Right lobe of liver (tissue), 4 donors: ENCODE results near the gene KCNH1.

Experiments
- CTCF ChIP-seq, 4 donors: fragments of 200-600 bp in 3 of 4; fragments of 450-650 bp in 1 of 4; IDR thresholded peaks; one replicate each; pipeline versions ENCODE4 v1.5.1 to v1.8.0; 2016 to 2022; ENCODE audit warnings: antibody characterized with exemption in 4 of 4, mild to moderate bottlenecking in 2 of 4
- POLR2A ChIP-seq: fragments of 450-650 bp; IDR thresholded peaks from one replicate; pipeline ENCODE4 v1.6.1; 2017; ENCODE audit warnings: antibody characterized with exemption, mild to moderate bottlenecking
- donor health status: DM: no; HTN: no; CAD: no.
- donor health status: DM: no; HTN: no; CAD: no.
- donor health status: DM: no; HTN: yes; CAD: no.

- no peak for TF ChIP-seq POLR2A
- no peak for TF ChIP-seq CTCF (IDR thresholded peaks at IDR 0.05)
Observed at GRCh38 chr1:210907251-210907805, 226.6 kb downstream of the KCNH1 start.
